ENCODE results near the gene HGFAC.

HGFAC gene

GRCh38 chr4:3493720-3494461 lies 52.1 kb downstream of the HGFAC start:
- in situ Hi-C loops (cut with MboI; ENCODE audit: low pct_unique_long_range_greater_than_20kb, low sequenced_read_pairs), result no loop called here
- no peak for DNase-seq

GRCh38 chr4:3494462-3494871 lies 52.7 kb downstream of the HGFAC start:
- DNase-seq, result no peak
- in situ Hi-C loops (cut with MboI; ENCODE audit: low pct_unique_long_range_greater_than_20kb, low sequenced_read_pairs), result no loop called here

GRCh38 chr4:3495204-3495975 lies 53.6 kb downstream of the HGFAC start:
- in situ Hi-C loops (cut with MboI; ENCODE audit: low pct_unique_long_range_greater_than_20kb, low sequenced_read_pairs), result no loop called here
- no peak for DNase-seq

- in situ Hi-C loops (cut with MboI; ENCODE audit: low pct_unique_long_range_greater_than_20kb, low sequenced_read_pairs), result no loop called here
- DNase-seq, result no peak
These were observed 54.3 kb downstream of the HGFAC start for GRCh38 chr4:3496021-3496420.

GRCh38 chr4:3497095-3497494 lies 55.3 kb downstream of the HGFAC start:
- no peak for DNase-seq
- in situ Hi-C loops (cut with MboI; ENCODE audit: low pct_unique_long_range_greater_than_20kb, low sequenced_read_pairs), result no loop called here

- no peak for DNase-seq
- in situ Hi-C loops (cut with MboI; ENCODE audit: low pct_unique_long_range_greater_than_20kb, low sequenced_read_pairs), result no loop called here
These were observed 56.0 kb downstream of the HGFAC start for GRCh38 chr4:3497523-3498389.

- DNase-seq, result no peak
- in situ Hi-C loops (cut with MboI; ENCODE audit: low pct_unique_long_range_greater_than_20kb, low sequenced_read_pairs), result no loop called here
These were observed 56.6 kb downstream of the HGFAC start for GRCh38 chr4:3498407-3498806.
